GM23338 (cell line): ENCODE measurements around the gene ATP6V0E2. TPM values are rescaled to one million over a fixed set of nuclear protein-coding genes. Genes with fewer than 3 reads are reported as not detected.

ENCODE experiments used
- ATAC-seq: fragments of 200-7000 bp; cut with Tn5 transposase; 3 replicates; pipeline ENCODE4 v1.9.1; 2020
- DNase-seq: peaks from one replicate; pipeline ENCODE4 v3.0.0-alpha.2; 2015; ENCODE audit warnings: low spot score
- H2AFZ ChIP-seq: fragments of 200-600 bp; sonication (generic); 2 replicates; pipeline ENCODE4 v1.8.0; 2016; ENCODE audit warnings: antibody characterized with exemption, mild to moderate bottlenecking, moderate library complexity
- H3F3A ChIP-seq: fragments of 200-600 bp; sonication (generic); replicated peaks from 2 replicates; pipeline ENCODE4 v1.8.0; 2017; ENCODE audit warnings: antibody characterized with exemption, mixed run types, low read depth
- H3K27ac ChIP-seq: fragments of 200-600 bp; sonication (generic); 2 replicates; pipeline ENCODE4 v1.6.1; 2016; ENCODE audit warnings: low read depth
- H3K27me3 ChIP-seq: fragments of 200-600 bp; sonication (generic); 2 replicates; pipeline ENCODE4 v1.8.0; 2016; ENCODE audit warnings: mild to moderate bottlenecking, mixed run types, moderate library complexity; ENCODE audit not compliant: insufficient read depth
- H3K36me3 ChIP-seq: fragments of 200-600 bp; sonication (generic); 2 replicates; pipeline ENCODE4 v1.8.0; 2016; ENCODE audit warnings: mild to moderate bottlenecking; ENCODE audit not compliant: insufficient read depth
- H3K4me1 ChIP-seq: fragments of 200-600 bp; sonication (generic); 2 replicates; pipeline ENCODE4 v1.8.0; 2016; ENCODE audit warnings: mild to moderate bottlenecking, moderate library complexity; ENCODE audit not compliant: insufficient read depth
- H3K4me2 ChIP-seq: fragments of 200-600 bp; sonication (generic); 2 replicates; pipeline ENCODE4 v1.7.1; 2017; ENCODE audit warnings: mixed run types
- H3K4me3 ChIP-seq: fragments of 200-600 bp; sonication (generic); 2 replicates; pipeline ENCODE4 v1.6.1; 2016; ENCODE audit warnings: mixed run types
- H3K79me2 ChIP-seq: fragments of 200-600 bp; sonication (generic); replicated peaks from 2 replicates; pipeline ENCODE4 v1.8.0; 2017; ENCODE audit warnings: mild to moderate bottlenecking; ENCODE audit not compliant: insufficient read depth
- H3K9me2 ChIP-seq: fragments of 200-600 bp; sonication (generic); 2 replicates; pipeline ENCODE4 v1.8.0; 2017; ENCODE audit not compliant: insufficient read depth
- H4K20me1 ChIP-seq: fragments of 200-600 bp; sonication (generic); replicated peaks from 2 replicates; pipeline ENCODE4 v1.8.0; 2017; ENCODE audit warnings: mild to moderate bottlenecking; ENCODE audit not compliant: insufficient read depth
- H3K27ac Mint-ChIP-seq: 2 replicates; pipeline ENCODE4 v1.8.0; 2020; ENCODE audit warnings: inconsistent platforms, mild to moderate bottlenecking, moderate library complexity, mixed read lengths
- H3K27me3 Mint-ChIP-seq: 3 replicates; pipeline ENCODE4 v1.8.0; 2022; ENCODE audit warnings: low read depth, mild to moderate bottlenecking, moderate library complexity, mixed read lengths, inconsistent platforms; ENCODE audit not compliant: insufficient read depth, poor library complexity
- H3K36me3 Mint-ChIP-seq: 3 replicates; pipeline ENCODE4 v1.8.0; 2021; ENCODE audit warnings: low read depth, mild to moderate bottlenecking, inconsistent platforms, moderate library complexity, mixed read lengths
- H3K4me1 Mint-ChIP-seq: 3 replicates; pipeline ENCODE4 v1.8.0; 2020; ENCODE audit warnings: mild to moderate bottlenecking, inconsistent platforms, mixed read lengths
- H3K4me3 Mint-ChIP-seq: 3 replicates; pipeline ENCODE4 v1.8.0; 2021; ENCODE audit warnings: moderate library complexity, mild to moderate bottlenecking, inconsistent platforms, mixed read lengths
- H3K9me3 Mint-ChIP-seq: 3 replicates; pipeline ENCODE4 v1.8.0; 2020; ENCODE audit warnings: moderate library complexity, mild to moderate bottlenecking, inconsistent platforms, mixed read lengths
- CREB1 ChIP-seq: fragments of 250-450 bp; sonication (Bioruptor Pico); IDR thresholded peaks from 2 replicates; pipeline ENCODE4 v1.5.0; 2020; ENCODE audit warnings: low read depth, mild to moderate bottlenecking, moderate library complexity
- EZH2 ChIP-seq: fragments of 200-600 bp; sonication (generic); IDR thresholded peaks from one replicate; pipeline ENCODE4 v1.8.0; 2017; ENCODE audit warnings: antibody characterized with exemption, mild to moderate bottlenecking, low read depth; ENCODE audit not compliant: unreplicated experiment
- EZH2phosphoT487 ChIP-seq: fragments of 200-600 bp; sonication (generic); IDR thresholded peaks from one replicate; pipeline ENCODE4 v1.8.1; 2018; ENCODE audit warnings: antibody characterized with exemption; ENCODE audit not compliant: unreplicated experiment
- JUNB ChIP-seq: IDR thresholded peaks from one replicate; pipeline ENCODE4 v1.6.1; 2016; ENCODE audit warnings: antibody characterized with exemption; ENCODE audit not compliant: unreplicated experiment
- NANOG ChIP-seq: IDR thresholded peaks from 2 replicates; pipeline ENCODE4 v1.6.1; 2016; ENCODE audit warnings: antibody characterized with exemption, borderline replicate concordance
- POLR2AphosphoS5 ChIP-seq: IDR thresholded peaks from 2 replicates; pipeline ENCODE4 v1.6.1; 2016; ENCODE audit warnings: antibody characterized with exemption, low read depth
- STAT1 ChIP-seq: IDR thresholded peaks from one replicate; pipeline ENCODE4 v1.6.1; 2016; ENCODE audit warnings: antibody characterized with exemption; ENCODE audit not compliant: unreplicated experiment
- ZNF114 ChIP-seq: fragments of 250-450 bp; sonication (Bioruptor Pico); IDR thresholded peaks from 2 replicates; pipeline ENCODE4 v1.5.0; 2020; ENCODE audit warnings: mild to moderate bottlenecking, moderate library complexity
- ZNF331 ChIP-seq: fragments of 250-450 bp; sonication (Bioruptor Pico); IDR thresholded peaks from 2 replicates; pipeline ENCODE4 v1.5.0; 2020; ENCODE audit warnings: low read depth, mild to moderate bottlenecking, moderate library complexity
- polyA plus RNA-seq: library from polyadenylated mRNA; unstranded; fragments of >200 nt; fragmentation: Nextera tagmentation; extraction: Ambion mirVana; gene quantifications from 2 replicates; pipeline ENCODE4 v1.2.1, GENCODE V29; 2016
- total RNA-seq: library from RNA; depleted of rRNA; stranded (reverse); fragments of >200 nt; shearing (Covaris generic); gene quantifications from 2 replicates; pipeline ENCODE4 v1.2.3, GENCODE V29; 2014
- TF ChIP-seq, protein P1 (sequence below): IDR thresholded peaks from one replicate; pipeline ENCODE4 v1.6.1; 2018; ENCODE audit warnings: antibody characterized with exemption; ENCODE audit not compliant: unreplicated experiment
- TF ChIP-seq, protein P2 (sequence below), 2 experiments: fragments of 200-600 bp in 1 of 2; sonication (generic) in 1 of 2; conservative IDR thresholded peaks; 2 replicates each; pipeline versions ENCODE4 v1.5.1 to v1.6.1; 2016 to 2017; ENCODE audit warnings: antibody characterized with exemption in 2 of 2, low read depth in 2 of 2, mild to moderate bottlenecking in 2 of 2, moderate library complexity in 1 of 2
- TF ChIP-seq, protein P3 (sequence below): IDR thresholded peaks from 2 replicates; pipeline ENCODE4 v1.6.1; 2016; ENCODE audit warnings: antibody characterized with exemption
- TF ChIP-seq, protein P4 (sequence below): fragments of 250-450 bp; sonication (Bioruptor Pico); IDR thresholded peaks from 2 replicates; pipeline ENCODE4 v1.5.0; 2020; ENCODE audit warnings: mild to moderate bottlenecking, moderate library complexity

The ATP6V0E2 gene
- total and polyA plus RNA-seq, 2 experiments from 2014 or later, result 15.6 to 34.7 TPM

DNA sequence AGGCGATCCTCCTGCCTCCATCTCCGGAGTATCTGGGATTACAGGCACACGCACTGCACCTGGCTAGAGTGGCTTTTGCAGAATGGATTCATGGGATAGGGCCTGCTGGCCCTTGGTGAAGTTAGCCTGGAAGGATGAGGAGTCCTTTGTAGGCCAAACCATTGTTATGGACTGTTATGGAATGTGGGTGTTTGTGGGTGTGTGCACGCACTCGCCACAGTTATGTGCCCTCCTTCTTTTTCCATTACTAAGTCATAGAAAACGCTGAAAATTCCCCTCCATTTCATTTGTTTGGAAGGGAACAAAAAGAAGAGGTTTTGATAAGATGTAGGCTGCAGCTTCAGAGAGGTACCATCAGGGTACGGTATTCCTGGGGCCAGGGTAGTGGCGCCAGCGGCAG, 20.6 kb upstream of the ATP6V0E2 start:
- 0 out of 2 replicates have a peak, but pooled peaks cover 3% of the 10 kb centered on the region for H3F3A ChIP-seq
- peaks cover 12% of the 10 kb centered on the region for H3K27me3 Mint-ChIP-seq
- H3K36me3 ChIP-seq, result no peaks in the 10 kb centered on the region
- no peak overlapping the region for H3K27ac ChIP-seq
- no peak overlapping the region for H3K4me2 ChIP-seq
- DNase-seq (no peak), ATAC-seq (no peak)
- no peak overlapping the region for H3K4me3 Mint-ChIP-seq
- no peak overlapping the region for H3K4me3 ChIP-seq
- no peaks in the 10 kb centered on the region; the same call in 2 of the 3 replicates for H3K9me3 Mint-ChIP-seq
- H2AFZ ChIP-seq, result no peak overlapping the region
- H3K9me2 ChIP-seq, result no peaks in the 10 kb centered on the region
- no peaks in the 10 kb centered on the region for H3K79me2 ChIP-seq
- H3K4me1 ChIP-seq, result peaks cover 24% of the 10 kb centered on the region
- no peaks in the 10 kb centered on the region for H4K20me1 ChIP-seq
- no peaks in the 10 kb centered on the region for H3K27me3 ChIP-seq
- H3K27ac Mint-ChIP-seq, result no peak overlapping the region
- H3K4me1 Mint-ChIP-seq, result peaks cover 38% of the 10 kb centered on the region
- H3K36me3 Mint-ChIP-seq, result no peaks in the 10 kb centered on the region
- no peak for TF ChIP-seq ZNF331 (CRISPR knock-in tag)
- TF ChIP-seq ZNF114 (CRISPR knock-in tag), result no peak
- TF ChIP-seq POLR2AphosphoS5, result no peak
- TF ChIP-seq, protein P1, sequence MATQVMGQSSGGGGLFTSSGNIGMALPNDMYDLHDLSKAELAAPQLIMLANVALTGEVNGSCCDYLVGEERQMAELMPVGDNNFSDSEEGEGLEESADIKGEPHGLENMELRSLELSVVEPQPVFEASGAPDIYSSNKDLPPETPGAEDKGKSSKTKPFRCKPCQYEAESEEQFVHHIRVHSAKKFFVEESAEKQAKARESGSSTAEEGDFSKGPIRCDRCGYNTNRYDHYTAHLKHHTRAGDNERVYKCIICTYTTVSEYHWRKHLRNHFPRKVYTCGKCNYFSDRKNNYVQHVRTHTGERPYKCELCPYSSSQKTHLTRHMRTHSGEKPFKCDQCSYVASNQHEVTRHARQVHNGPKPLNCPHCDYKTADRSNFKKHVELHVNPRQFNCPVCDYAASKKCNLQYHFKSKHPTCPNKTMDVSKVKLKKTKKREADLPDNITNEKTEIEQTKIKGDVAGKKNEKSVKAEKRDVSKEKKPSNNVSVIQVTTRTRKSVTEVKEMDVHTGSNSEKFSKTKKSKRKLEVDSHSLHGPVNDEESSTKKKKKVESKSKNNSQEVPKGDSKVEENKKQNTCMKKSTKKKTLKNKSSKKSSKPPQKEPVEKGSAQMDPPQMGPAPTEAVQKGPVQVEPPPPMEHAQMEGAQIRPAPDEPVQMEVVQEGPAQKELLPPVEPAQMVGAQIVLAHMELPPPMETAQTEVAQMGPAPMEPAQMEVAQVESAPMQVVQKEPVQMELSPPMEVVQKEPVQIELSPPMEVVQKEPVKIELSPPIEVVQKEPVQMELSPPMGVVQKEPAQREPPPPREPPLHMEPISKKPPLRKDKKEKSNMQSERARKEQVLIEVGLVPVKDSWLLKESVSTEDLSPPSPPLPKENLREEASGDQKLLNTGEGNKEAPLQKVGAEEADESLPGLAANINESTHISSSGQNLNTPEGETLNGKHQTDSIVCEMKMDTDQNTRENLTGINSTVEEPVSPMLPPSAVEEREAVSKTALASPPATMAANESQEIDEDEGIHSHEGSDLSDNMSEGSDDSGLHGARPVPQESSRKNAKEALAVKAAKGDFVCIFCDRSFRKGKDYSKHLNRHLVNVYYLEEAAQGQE, result no peak
- no peak for TF ChIP-seq STAT1
- TF ChIP-seq, protein P2, sequence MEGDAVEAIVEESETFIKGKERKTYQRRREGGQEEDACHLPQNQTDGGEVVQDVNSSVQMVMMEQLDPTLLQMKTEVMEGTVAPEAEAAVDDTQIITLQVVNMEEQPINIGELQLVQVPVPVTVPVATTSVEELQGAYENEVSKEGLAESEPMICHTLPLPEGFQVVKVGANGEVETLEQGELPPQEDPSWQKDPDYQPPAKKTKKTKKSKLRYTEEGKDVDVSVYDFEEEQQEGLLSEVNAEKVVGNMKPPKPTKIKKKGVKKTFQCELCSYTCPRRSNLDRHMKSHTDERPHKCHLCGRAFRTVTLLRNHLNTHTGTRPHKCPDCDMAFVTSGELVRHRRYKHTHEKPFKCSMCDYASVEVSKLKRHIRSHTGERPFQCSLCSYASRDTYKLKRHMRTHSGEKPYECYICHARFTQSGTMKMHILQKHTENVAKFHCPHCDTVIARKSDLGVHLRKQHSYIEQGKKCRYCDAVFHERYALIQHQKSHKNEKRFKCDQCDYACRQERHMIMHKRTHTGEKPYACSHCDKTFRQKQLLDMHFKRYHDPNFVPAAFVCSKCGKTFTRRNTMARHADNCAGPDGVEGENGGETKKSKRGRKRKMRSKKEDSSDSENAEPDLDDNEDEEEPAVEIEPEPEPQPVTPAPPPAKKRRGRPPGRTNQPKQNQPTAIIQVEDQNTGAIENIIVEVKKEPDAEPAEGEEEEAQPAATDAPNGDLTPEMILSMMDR (conservative IDR thresholded peaks at IDR 0.05; ENCODE audit: low read depth in 2 of 2), result no peak
- no peak for TF ChIP-seq NANOG
- TF ChIP-seq EZH2phosphoT487, result no peak
- TF ChIP-seq, protein P3, sequence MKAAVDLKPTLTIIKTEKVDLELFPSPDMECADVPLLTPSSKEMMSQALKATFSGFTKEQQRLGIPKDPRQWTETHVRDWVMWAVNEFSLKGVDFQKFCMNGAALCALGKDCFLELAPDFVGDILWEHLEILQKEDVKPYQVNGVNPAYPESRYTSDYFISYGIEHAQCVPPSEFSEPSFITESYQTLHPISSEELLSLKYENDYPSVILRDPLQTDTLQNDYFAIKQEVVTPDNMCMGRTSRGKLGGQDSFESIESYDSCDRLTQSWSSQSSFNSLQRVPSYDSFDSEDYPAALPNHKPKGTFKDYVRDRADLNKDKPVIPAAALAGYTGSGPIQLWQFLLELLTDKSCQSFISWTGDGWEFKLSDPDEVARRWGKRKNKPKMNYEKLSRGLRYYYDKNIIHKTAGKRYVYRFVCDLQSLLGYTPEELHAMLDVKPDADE, result no peak
- TF ChIP-seq CREB1, result no peak
- TF ChIP-seq EZH2, result no peak
- TF ChIP-seq, protein P4, sequence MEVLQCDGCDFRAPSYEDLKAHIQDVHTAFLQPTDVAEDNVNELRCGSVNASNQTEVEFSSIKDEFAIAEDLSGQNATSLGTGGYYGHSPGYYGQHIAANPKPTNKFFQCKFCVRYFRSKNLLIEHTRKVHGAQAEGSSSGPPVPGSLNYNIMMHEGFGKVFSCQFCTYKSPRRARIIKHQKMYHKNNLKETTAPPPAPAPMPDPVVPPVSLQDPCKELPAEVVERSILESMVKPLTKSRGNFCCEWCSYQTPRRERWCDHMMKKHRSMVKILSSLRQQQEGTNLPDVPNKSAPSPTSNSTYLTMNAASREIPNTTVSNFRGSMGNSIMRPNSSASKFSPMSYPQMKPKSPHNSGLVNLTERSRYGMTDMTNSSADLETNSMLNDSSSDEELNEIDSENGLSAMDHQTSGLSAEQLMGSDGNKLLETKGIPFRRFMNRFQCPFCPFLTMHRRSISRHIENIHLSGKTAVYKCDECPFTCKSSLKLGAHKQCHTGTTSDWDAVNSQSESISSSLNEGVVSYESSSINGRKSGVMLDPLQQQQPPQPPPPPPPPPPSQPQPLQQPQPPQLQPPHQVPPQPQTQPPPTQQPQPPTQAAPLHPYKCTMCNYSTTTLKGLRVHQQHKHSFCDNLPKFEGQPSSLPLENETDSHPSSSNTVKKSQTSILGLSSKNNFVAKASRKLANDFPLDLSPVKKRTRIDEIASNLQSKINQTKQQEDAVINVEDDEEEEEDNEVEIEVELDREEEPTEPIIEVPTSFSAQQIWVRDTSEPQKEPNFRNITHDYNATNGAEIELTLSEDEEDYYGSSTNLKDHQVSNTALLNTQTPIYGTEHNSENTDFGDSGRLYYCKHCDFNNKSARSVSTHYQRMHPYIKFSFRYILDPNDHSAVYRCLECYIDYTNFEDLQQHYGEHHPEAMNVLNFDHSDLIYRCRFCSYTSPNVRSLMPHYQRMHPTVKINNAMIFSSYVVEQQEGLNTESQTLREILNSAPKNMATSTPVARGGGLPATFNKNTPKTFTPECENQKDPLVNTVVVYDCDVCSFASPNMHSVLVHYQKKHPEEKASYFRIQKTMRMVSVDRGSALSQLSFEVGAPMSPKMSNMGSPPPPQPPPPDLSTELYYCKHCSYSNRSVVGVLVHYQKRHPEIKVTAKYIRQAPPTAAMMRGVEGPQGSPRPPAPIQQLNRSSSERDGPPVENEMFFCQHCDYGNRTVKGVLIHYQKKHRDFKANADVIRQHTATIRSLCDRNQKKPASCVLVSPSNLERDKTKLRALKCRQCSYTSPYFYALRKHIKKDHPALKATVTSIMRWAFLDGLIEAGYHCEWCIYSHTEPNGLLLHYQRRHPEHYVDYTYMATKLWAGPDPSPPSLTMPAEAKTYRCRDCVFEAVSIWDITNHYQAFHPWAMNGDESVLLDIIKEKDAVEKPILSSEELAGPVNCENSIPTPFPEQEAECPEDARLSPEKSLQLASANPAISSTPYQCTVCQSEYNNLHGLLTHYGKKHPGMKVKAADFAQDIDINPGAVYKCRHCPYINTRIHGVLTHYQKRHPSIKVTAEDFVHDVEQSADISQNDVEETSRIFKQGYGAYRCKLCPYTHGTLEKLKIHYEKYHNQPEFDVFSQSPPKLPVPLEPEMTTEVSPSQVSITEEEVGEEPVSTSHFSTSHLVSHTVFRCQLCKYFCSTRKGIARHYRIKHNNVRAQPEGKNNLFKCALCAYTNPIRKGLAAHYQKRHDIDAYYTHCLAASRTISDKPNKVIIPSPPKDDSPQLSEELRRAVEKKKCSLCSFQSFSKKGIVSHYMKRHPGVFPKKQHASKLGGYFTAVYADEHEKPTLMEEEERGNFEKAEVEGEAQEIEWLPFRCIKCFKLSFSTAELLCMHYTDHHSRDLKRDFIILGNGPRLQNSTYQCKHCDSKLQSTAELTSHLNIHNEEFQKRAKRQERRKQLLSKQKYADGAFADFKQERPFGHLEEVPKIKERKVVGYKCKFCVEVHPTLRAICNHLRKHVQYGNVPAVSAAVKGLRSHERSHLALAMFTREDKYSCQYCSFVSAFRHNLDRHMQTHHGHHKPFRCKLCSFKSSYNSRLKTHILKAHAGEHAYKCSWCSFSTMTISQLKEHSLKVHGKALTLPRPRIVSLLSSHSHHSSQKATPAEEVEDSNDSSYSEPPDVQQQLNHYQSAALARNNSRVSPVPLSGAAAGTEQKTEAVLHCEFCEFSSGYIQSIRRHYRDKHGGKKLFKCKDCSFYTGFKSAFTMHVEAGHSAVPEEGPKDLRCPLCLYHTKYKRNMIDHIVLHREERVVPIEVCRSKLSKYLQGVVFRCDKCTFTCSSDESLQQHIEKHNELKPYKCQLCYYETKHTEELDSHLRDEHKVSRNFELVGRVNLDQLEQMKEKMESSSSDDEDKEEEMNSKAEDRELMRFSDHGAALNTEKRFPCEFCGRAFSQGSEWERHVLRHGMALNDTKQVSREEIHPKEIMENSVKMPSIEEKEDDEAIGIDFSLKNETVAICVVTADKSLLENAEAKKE (CRISPR knock-in tag), result no peak
- TF ChIP-seq JUNB, result no peak
